HFFc6 (cell line): ENCODE data around the gene FABP3. TPM values are rescaled to one million over a fixed set of nuclear protein-coding genes. Genes with fewer than 3 reads are reported as not detected.

Source experiments
- DNase-seq: peaks from one replicate; pipeline ENCODE4 v3.0.0-alpha.2; 2018
- H3K27ac Mint-ChIP-seq: 2 replicates; pipeline ENCODE4 v1.8.0; 2020; ENCODE audit warnings: mild to moderate bottlenecking, mixed read lengths
- H3K27me3 Mint-ChIP-seq: 2 replicates; pipeline ENCODE4 v1.8.0; 2021; ENCODE audit warnings: mild to moderate bottlenecking, moderate library complexity, mixed read lengths; ENCODE audit not compliant: insufficient read depth
- H3K36me3 Mint-ChIP-seq: 2 replicates; pipeline ENCODE4 v1.8.0; 2021; ENCODE audit warnings: low read depth, mixed read lengths
- H3K4me1 Mint-ChIP-seq: 2 replicates; pipeline ENCODE4 v1.8.0; 2020; ENCODE audit warnings: low read depth, mixed read lengths
- H3K4me3 Mint-ChIP-seq: 2 replicates; pipeline ENCODE4 v1.8.0; 2020; ENCODE audit warnings: mild to moderate bottlenecking, moderate library complexity, mixed read lengths
- H3K9me3 Mint-ChIP-seq: 2 replicates; pipeline ENCODE4 v1.8.0; 2020; ENCODE audit warnings: mild to moderate bottlenecking, mixed read lengths
- CTCF ChIP-seq: fragments of 200-600 bp; sonication (generic); IDR thresholded peaks from 2 replicates; pipeline ENCODE4 v1.5.0; 2021; ENCODE audit warnings: antibody characterized with exemption, mild to moderate bottlenecking
- total RNA-seq, 6 experiments: library from RNA; stranded (reverse); fragmentation: NEBNext Ultra II Directional; extraction: Animal tissue kit (Norgen Biotek cat#: 25700); gene quantifications; 2 replicates in 1 of 6; 3 replicates in 5 of 6; pipeline ENCODE4 v1.2.3, GENCODE V29; 2021

FABP3 gene
- total RNA-seq, 6 experiments from 2014 or later = 1.4 to 3.3 (median 2.2) TPM

GRCh38 chr1:31381394-31382294, 8.8 kb upstream of the FABP3 start:
- H3K27me3 Mint-ChIP-seq = peaks cover 2% of the 10 kb centered on the region
- no peak overlapping the region for H3K27ac Mint-ChIP-seq
- no peaks in the 10 kb centered on the region for H3K36me3 Mint-ChIP-seq
- peaks cover 27% of the 10 kb centered on the region for H3K4me1 Mint-ChIP-seq
- H3K4me3 Mint-ChIP-seq = no peak overlapping the region
- no peak for TF ChIP-seq CTCF
- peak; percentile 9 for DNase-seq
- no peaks in the 10 kb centered on the region for H3K9me3 Mint-ChIP-seq

- Mint-ChIP-seq H3K27me3 (no peaks in the 10 kb centered on the region; the same call in none of the 2 replicates), H3K9me3 (no peaks in the 10 kb centered on the region), H3K4me1 (peaks cover 32% of the 10 kb centered on the region), H3K36me3 (no peaks in the 10 kb centered on the region), H3K27ac (no peak overlapping the region), H3K4me3 (no peak overlapping the region)
- TF ChIP-seq CTCF = no peak
- DNase-seq = no peak
These were observed 7.3 kb upstream of the FABP3 start for GRCh38 chr1:31380181-31380580.

GRCh38 chr1:31378001-31378400, 5.1 kb upstream of the FABP3 start:
- DNase-seq = no peak
- Mint-ChIP-seq H3K27me3 (peaks cover 4% of the 10 kb centered on the region), H3K9me3 (no peaks in the 10 kb centered on the region), H3K27ac (no peak overlapping the region), H3K36me3 (no peaks in the 10 kb centered on the region), H3K4me3 (no peak overlapping the region), H3K4me1 (peaks cover 54% of the 10 kb centered on the region)
- no peak for TF ChIP-seq CTCF

GRCh38 chr1:31377364-31377863, 4.5 kb upstream of the FABP3 start:
- Mint-ChIP-seq H3K4me1 (peaks cover 56% of the 10 kb centered on the region), H3K4me3 (no peak overlapping the region), H3K27me3 (peaks cover 4% of the 10 kb centered on the region), H3K9me3 (no peaks in the 10 kb centered on the region), H3K36me3 (no peaks in the 10 kb centered on the region; the same call in 1 of the 2 replicates), H3K27ac (peak overlapping the region; percentile 67)
- no peak for TF ChIP-seq CTCF
- no peak for DNase-seq

DNA sequence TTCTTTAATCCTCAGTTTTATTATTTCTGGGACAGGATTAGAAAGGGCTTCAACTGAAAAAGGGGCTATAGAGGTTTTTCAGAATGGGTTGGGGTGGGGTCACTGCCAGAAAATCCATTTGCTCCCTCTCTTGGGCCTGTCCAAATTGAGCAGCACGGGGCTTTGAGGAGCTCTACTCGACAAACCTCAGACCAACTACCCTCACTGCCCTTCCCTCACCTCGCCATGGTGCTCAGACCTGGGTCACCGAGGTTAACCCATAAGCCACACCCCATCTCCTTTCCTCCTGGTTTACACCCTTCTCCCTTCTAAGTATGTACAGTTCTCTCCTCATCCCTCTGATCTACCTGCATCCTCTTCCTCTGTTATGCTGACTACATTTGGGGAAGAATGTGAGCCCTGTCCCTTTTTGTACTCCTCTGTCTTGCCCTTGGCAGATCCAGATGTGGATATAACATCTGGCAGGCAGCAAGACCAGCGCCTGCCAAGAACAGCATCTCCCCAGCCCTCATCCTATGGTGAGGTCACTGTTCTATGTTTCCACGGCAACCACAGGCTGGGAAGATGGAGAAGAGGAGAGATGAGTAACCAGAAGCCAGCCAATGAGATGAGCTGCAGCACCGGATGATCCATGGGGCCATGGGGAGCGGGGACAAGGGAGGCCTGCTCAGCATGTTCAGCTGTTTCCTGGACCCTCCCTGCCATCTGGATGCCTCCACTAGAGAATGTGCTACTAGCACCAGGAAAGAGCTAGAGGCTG, 3.7 kb upstream of the FABP3 start:
- DNase-seq = peak; percentile 93
- peaks cover 4% of the 10 kb centered on the region for H3K27me3 Mint-ChIP-seq
- TF ChIP-seq CTCF = no peak
- H3K9me3 Mint-ChIP-seq = no peaks in the 10 kb centered on the region
- H3K36me3 Mint-ChIP-seq = no peaks in the 10 kb centered on the region; the same call in 1 of the 2 replicates
- H3K4me3 Mint-ChIP-seq = no peak overlapping the region
- H3K27ac Mint-ChIP-seq = peak overlapping the region; percentile 67
- peaks cover 53% of the 10 kb centered on the region for H3K4me1 Mint-ChIP-seq
